Measurements from ENCODE around the gene TLX2. TPM values are rescaled to one million over a fixed set of nuclear protein-coding genes. Genes with fewer than 3 reads are reported as not detected.

The TLX2 gene
- total and polyA plus RNA-seq, 8 donors: 0.08 TPM; not detected in 6

- TF ChIP-seq CTCF (IDR thresholded peaks at IDR 0.05): no peak
- intact Hi-C loops (cut with DNase I): no loop called here
- Histone ChIP-seq H3K27ac (peak overlapping the region; percentile 98), H3K9me3 (no peaks in the 10 kb centered on the region), H3K36me3 (peaks cover 0 to 18% of the 10 kb centered on the region in 2 donors), H3K4me3 (peak overlapping the region; percentile 52 to 79), H3K4me1 (peaks cover 24 to 47% of the 10 kb centered on the region in 2 donors), H3K27me3 (peaks cover 41 to 57% of the 10 kb centered on the region in 2 donors)
- DNase-seq (no peak), ATAC-seq (peak; percentile 31)
These were observed 6.2 kb upstream of the TLX2 start for GRCh38 chr2:74507926-74508520.

- ATAC-seq (no peak), DNase-seq (no peak)
- Histone ChIP-seq H3K9me3 (no peaks in the 10 kb centered on the region), H3K4me3 (no peak overlapping the region), H3K27ac (no peak overlapping the region), H3K27me3 (peaks cover 64 to 73% of the 10 kb centered on the region in 2 donors), H3K36me3 (peaks cover 0 to 12% of the 10 kb centered on the region in 2 donors), H3K4me1 (peaks cover 21 to 42% of the 10 kb centered on the region in 2 donors)
- no peak for TF ChIP-seq CTCF (IDR thresholded peaks at IDR 0.05)
- intact Hi-C loops (cut with DNase I): no loop called here
These were observed 4.0 kb upstream of the TLX2 start for GRCh38 chr2:74510272-74510671.

GRCh38 chr2:74511104-74511989 lies 2.9 kb upstream of the TLX2 start:
- no peak overlapping the region for H3K27ac ChIP-seq

GRCh38 chr2:74512744-74513604 lies 1.3 kb upstream of the TLX2 start:
- Histone ChIP-seq H3K9me3 (no peaks in the 10 kb centered on the region), H3K4me3 (no peak overlapping the region), H3K36me3 (no peaks in the 10 kb centered on the region), H3K27ac (no peak overlapping the region), H3K27me3 (peaks cover 91 to 100% of the 10 kb centered on the region in 2 donors), H3K4me1 (peaks cover 17 to 40% of the 10 kb centered on the region in 2 donors)
- intact Hi-C loops (cut with DNase I): no loop called here
- no peak for TF ChIP-seq CTCF (IDR thresholded peaks at IDR 0.05)
- DNase-seq (no peak), ATAC-seq (no peak)

More at GRCh38 chr2:74511104-74511989, 2.9 kb upstream of the TLX2 start:
- intact Hi-C loops (cut with DNase I): no loop called here
- TF ChIP-seq CTCF (IDR thresholded peaks at IDR 0.05): no peak
- no peak overlapping the region for H3K4me3 ChIP-seq
- H3K27me3 ChIP-seq: peaks cover 75 to 83% of the 10 kb centered on the region in 2 donors
- peaks cover 0 to under 1% of the 10 kb centered on the region in 2 donors for H3K36me3 ChIP-seq
- ATAC-seq: no peak
- peaks cover 16 to 42% of the 10 kb centered on the region in 2 donors for H3K4me1 ChIP-seq
- no peak for DNase-seq
- H3K9me3 ChIP-seq: no peaks in the 10 kb centered on the region

All from left lung (tissue), 10 donors.